Activated T-helper 17 cell treated with anti-CD3 and anti-CD28 coated beads, Interleukin-2, amount 50 U/mL, for 72 hours (primary cell): ENCODE measurements around the gene KMT2C. TPM values are rescaled to one million over a fixed set of nuclear protein-coding genes. Genes with fewer than 3 reads are reported as not detected.

ENCODE experiments used
- ATAC-seq: fragments of 150-1000 bp; cut with Tn5 transposase; replicated peaks from 2 replicates; pipeline ENCODE4 v1.10.0; 2021; ENCODE audit warnings: mild to moderate bottlenecking, moderate library complexity
- H3K27ac Mint-ChIP-seq: one replicate; pipeline ENCODE4 v1.8.0; 2022; ENCODE audit warnings: mixed read lengths
- H3K27me3 Mint-ChIP-seq: one replicate; pipeline ENCODE4 v1.8.0; 2022; ENCODE audit warnings: mixed read lengths
- H3K36me3 Mint-ChIP-seq: one replicate; pipeline ENCODE4 v1.8.0; 2022; ENCODE audit warnings: low read depth, mild to moderate bottlenecking, mixed read lengths
- H3K4me1 Mint-ChIP-seq: one replicate; pipeline ENCODE4 v1.8.0; 2022; ENCODE audit warnings: mixed read lengths
- H3K4me3 Mint-ChIP-seq: one replicate; pipeline ENCODE4 v1.8.0; 2022; ENCODE audit warnings: mild to moderate bottlenecking, mixed read lengths
- H3K9me3 Mint-ChIP-seq: one replicate; pipeline ENCODE4 v1.8.0; 2022; ENCODE audit warnings: mixed read lengths
- total RNA-seq, 2 donors: library from RNA; stranded (reverse); gene quantifications; one replicate each; pipeline ENCODE4 v1.2.3, GENCODE V29; 2022

KMT2C gene
- total RNA-seq, 2 donors from 2014 or later = 52.1 to 106 TPM

- Mint-ChIP-seq H3K9me3 (no peaks in the 10 kb centered on the region), H3K4me3 (no peak overlapping the region), H3K27ac (no peak overlapping the region), H3K36me3 (peaks cover 92% of the 10 kb centered on the region), H3K4me1 (peaks cover 18% of the 10 kb centered on the region), H3K27me3 (no peaks in the 10 kb centered on the region)
- ATAC-seq = no peak
Observed at GRCh38 chr7:152140067-152140466, 295.7 kb downstream of the KMT2C start.

- H3K4me1 Mint-ChIP-seq = no peaks in the 10 kb centered on the region
- no peaks in the 10 kb centered on the region for H3K27me3 Mint-ChIP-seq
- no peak overlapping the region for H3K4me3 Mint-ChIP-seq
- peaks cover 87% of the 10 kb centered on the region for H3K36me3 Mint-ChIP-seq
- ATAC-seq = no peak
- no peaks in the 10 kb centered on the region for H3K9me3 Mint-ChIP-seq
- no peak overlapping the region for H3K27ac Mint-ChIP-seq
Observed at GRCh38 chr7:152137476-152138025, 298.3 kb downstream of the KMT2C start.

GRCh38 chr7:152136686-152137085 is 299.1 kb downstream of the KMT2C start:
- Mint-ChIP-seq H3K27ac (no peak overlapping the region), H3K4me1 (no peaks in the 10 kb centered on the region), H3K36me3 (peaks cover 82% of the 10 kb centered on the region), H3K9me3 (no peaks in the 10 kb centered on the region), H3K4me3 (no peak overlapping the region), H3K27me3 (no peaks in the 10 kb centered on the region)
- ATAC-seq = no peak

- peak overlapping the region; percentile 73 for H3K27ac Mint-ChIP-seq
- no peaks in the 10 kb centered on the region for H3K27me3 Mint-ChIP-seq
- H3K9me3 Mint-ChIP-seq = no peaks in the 10 kb centered on the region
- ATAC-seq = peak; percentile 26
- no peak overlapping the region for H3K4me3 Mint-ChIP-seq
- H3K4me1 Mint-ChIP-seq = no peaks in the 10 kb centered on the region
- H3K36me3 Mint-ChIP-seq = peaks cover 76% of the 10 kb centered on the region
Observed at GRCh38 chr7:152133804-152134203, 302.0 kb downstream of the KMT2C start.

- no peak for ATAC-seq
- Mint-ChIP-seq H3K4me1 (no peaks in the 10 kb centered on the region), H3K27me3 (no peaks in the 10 kb centered on the region), H3K27ac (peak overlapping the region; percentile 30), H3K9me3 (no peaks in the 10 kb centered on the region), H3K36me3 (peaks cover 76% of the 10 kb centered on the region), H3K4me3 (no peak overlapping the region)
Observed at GRCh38 chr7:152132812-152133211, 303.0 kb downstream of the KMT2C start.

GRCh38 chr7:152131981-152132494 is 303.8 kb downstream of the KMT2C start:
- Mint-ChIP-seq H3K9me3 (no peaks in the 10 kb centered on the region), H3K4me3 (no peak overlapping the region), H3K27ac (no peak overlapping the region), H3K27me3 (no peaks in the 10 kb centered on the region), H3K4me1 (no peaks in the 10 kb centered on the region), H3K36me3 (peaks cover 76% of the 10 kb centered on the region)
- ATAC-seq = no peak

- Mint-ChIP-seq H3K36me3 (peaks cover 74% of the 10 kb centered on the region), H3K27ac (peak overlapping the region; percentile 69)
- no peak for ATAC-seq
Observed at GRCh38 chr7:152130658-152131590, 304.9 kb downstream of the KMT2C start.

GRCh38 chr7:152129682-152130081 is 306.1 kb downstream of the KMT2C start:
- H3K9me3 Mint-ChIP-seq = peaks cover 4% of the 10 kb centered on the region
- H3K4me1 Mint-ChIP-seq = no peaks in the 10 kb centered on the region
- no peak overlapping the region for H3K4me3 Mint-ChIP-seq
- peaks cover 81% of the 10 kb centered on the region for H3K36me3 Mint-ChIP-seq
- no peaks in the 10 kb centered on the region for H3K27me3 Mint-ChIP-seq
- no peak overlapping the region for H3K27ac Mint-ChIP-seq
- no peak for ATAC-seq

More at GRCh38 chr7:152130658-152131590, 304.9 kb downstream of the KMT2C start:
- no peak overlapping the region for H3K4me3 Mint-ChIP-seq
- H3K27me3 Mint-ChIP-seq = no peaks in the 10 kb centered on the region
- no peaks in the 10 kb centered on the region for H3K9me3 Mint-ChIP-seq
- H3K4me1 Mint-ChIP-seq = no peaks in the 10 kb centered on the region

GRCh38 chr7:152128741-152129461 is 306.9 kb downstream of the KMT2C start:
- no peaks in the 10 kb centered on the region for H3K27me3 Mint-ChIP-seq
- no peak for ATAC-seq
- H3K27ac Mint-ChIP-seq = no peak overlapping the region
- peaks cover 81% of the 10 kb centered on the region for H3K36me3 Mint-ChIP-seq
- no peak overlapping the region for H3K4me3 Mint-ChIP-seq
- no peaks in the 10 kb centered on the region for H3K4me1 Mint-ChIP-seq
- H3K9me3 Mint-ChIP-seq = peaks cover 4% of the 10 kb centered on the region

GRCh38 chr7:152128252-152128651 is 307.6 kb downstream of the KMT2C start:
- no peaks in the 10 kb centered on the region for H3K4me1 Mint-ChIP-seq
- no peak overlapping the region for H3K4me3 Mint-ChIP-seq
- H3K27ac Mint-ChIP-seq = no peak overlapping the region
- no peaks in the 10 kb centered on the region for H3K27me3 Mint-ChIP-seq
- peaks cover 4% of the 10 kb centered on the region for H3K9me3 Mint-ChIP-seq
- H3K36me3 Mint-ChIP-seq = peaks cover 81% of the 10 kb centered on the region
- ATAC-seq = no peak

GRCh38 chr7:152127229-152127628 is 308.6 kb downstream of the KMT2C start:
- peaks cover 89% of the 10 kb centered on the region for H3K36me3 Mint-ChIP-seq
- no peaks in the 10 kb centered on the region for H3K27me3 Mint-ChIP-seq
- H3K9me3 Mint-ChIP-seq = peaks cover 4% of the 10 kb centered on the region
- ATAC-seq = no peak
- peaks cover 7% of the 10 kb centered on the region for H3K4me1 Mint-ChIP-seq
- H3K4me3 Mint-ChIP-seq = no peak overlapping the region
- H3K27ac Mint-ChIP-seq = peak overlapping the region; percentile 1

- no peaks in the 10 kb centered on the region for H3K27me3 Mint-ChIP-seq
- peaks cover 4% of the 10 kb centered on the region for H3K9me3 Mint-ChIP-seq
- H3K4me3 Mint-ChIP-seq = no peak overlapping the region
- H3K27ac Mint-ChIP-seq = no peak overlapping the region
- peaks cover 7% of the 10 kb centered on the region for H3K4me1 Mint-ChIP-seq
- ATAC-seq = no peak
- H3K36me3 Mint-ChIP-seq = peaks cover 91% of the 10 kb centered on the region
Observed at GRCh38 chr7:152126741-152127140, 309.1 kb downstream of the KMT2C start.

- Mint-ChIP-seq H3K9me3 (peaks cover 4% of the 10 kb centered on the region), H3K4me3 (no peak overlapping the region), H3K27me3 (no peaks in the 10 kb centered on the region), H3K27ac (peak overlapping the region; percentile 59), H3K36me3 (peaks cover 96% of the 10 kb centered on the region), H3K4me1 (peaks cover 7% of the 10 kb centered on the region)
- no peak for ATAC-seq
Observed at GRCh38 chr7:152122540-152122939, 313.3 kb downstream of the KMT2C start.

- Mint-ChIP-seq H3K27ac (no peak overlapping the region), H3K27me3 (no peaks in the 10 kb centered on the region), H3K9me3 (peaks cover 4% of the 10 kb centered on the region), H3K4me1 (peaks cover 7% of the 10 kb centered on the region), H3K36me3 (peaks cover 93% of the 10 kb centered on the region), H3K4me3 (no peak overlapping the region)
- no peak for ATAC-seq
Observed at GRCh38 chr7:152121432-152121831, 314.4 kb downstream of the KMT2C start.
